Activated CD4-positive, alpha-beta T cell treated with anti-CD3 and anti-CD28 coated beads, Interleukin-2, amount 50 U/mL, for 48 hours (primary cell): ENCODE measurements around the gene ZNF83.
A peak's percentile ranks its signal among the peaks of the same experiment; 100 is the strongest.
"Not testable (repeated sequence)": the region's sequence is repeated elsewhere in the genome, so short reads cannot be mapped to it uniquely, and the experiment has no call there.

Experiments used
- DNase-seq, 2 experiments: peaks; one replicate each; pipeline ENCODE4 v3.0.0-alpha.2; 2020

The ZNF83 gene

GRCh38 chr19:52638601-52639000 lies 446 bp upstream of the ZNF83 start:
- peak in 1 of 2 experiments; percentile 8 for DNase-seq

DNA sequence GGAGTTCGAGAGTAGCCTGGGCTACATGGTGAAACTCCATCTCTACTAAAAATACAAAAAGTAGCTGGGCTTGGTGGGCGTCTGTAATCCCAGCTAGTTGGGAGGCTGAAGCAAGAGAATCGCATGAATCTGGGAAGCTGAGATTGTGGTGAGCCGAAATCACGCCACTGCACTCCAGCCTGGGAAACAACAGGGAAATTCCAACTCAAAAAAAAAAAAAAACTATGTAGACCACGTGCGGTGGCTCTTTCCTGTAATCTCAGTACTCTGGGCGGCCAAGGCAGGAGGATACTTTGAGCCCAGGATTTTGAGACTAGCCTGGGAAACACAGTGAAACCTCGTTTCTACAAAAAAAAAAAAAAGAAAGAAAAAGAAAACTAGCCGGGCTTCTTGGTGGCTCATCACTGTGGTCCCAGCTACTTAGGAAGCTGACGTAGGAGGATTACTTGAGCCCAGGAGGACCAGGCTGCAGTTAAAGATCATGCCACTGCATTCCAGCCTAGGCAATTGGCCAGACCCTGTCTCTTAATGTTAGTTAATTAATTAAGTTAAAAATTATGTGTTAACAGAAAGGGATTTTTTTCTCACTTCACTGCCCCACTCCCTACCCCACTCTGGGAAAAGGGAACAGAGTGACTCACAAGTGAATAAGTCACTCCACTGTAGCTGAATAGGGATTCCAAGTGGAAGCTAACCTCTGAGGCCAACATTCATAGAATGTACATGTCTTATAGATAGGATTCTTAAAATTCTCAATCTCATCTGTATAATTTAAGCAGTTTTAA lies 2.2 kb downstream of the ZNF83 start:
- no peak for DNase-seq

DNA sequence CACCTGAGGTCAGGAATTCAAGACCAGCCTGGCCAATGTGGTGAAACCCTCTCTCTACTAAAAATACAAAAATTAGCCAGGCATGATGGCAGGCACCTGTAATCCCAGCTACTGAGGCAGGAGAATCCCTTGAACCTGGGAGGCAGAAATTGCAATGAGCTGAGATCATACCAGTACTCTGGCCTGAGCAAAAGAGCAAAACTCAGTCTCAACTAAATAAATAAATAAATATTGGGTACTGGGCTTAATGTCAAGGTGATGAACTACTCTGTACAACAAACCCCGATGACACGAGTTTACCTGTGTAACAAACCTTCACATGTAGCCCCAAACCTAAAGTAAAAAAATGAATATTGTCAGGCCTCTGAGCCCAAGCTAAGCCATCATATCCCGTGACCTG lies 10.7 kb downstream of the ZNF83 start:
- not testable (repeated sequence) for DNase-seq

- no peak for DNase-seq
Observed at GRCh38 chr19:52626915-52627314, 11.2 kb downstream of the ZNF83 start.

DNA sequence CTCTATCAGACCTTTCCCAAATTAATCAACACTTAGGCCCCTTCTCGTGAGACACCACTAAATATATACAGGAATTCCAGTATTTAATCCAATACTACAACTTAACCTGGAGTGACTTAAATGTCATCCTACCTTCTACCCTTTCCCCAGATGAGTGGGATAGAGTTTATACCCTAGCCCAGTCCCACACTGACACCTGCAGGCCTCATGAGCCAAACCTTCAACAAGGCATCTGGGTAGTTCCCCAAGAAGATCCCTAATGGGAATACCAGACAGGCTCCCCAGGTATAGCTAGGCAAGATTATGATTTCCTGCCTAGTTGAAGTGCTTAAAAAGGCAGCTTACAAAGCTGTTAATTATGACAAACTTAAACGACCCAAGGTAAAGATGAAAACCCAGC lies 15.9 kb downstream of the ZNF83 start:
- no peak for DNase-seq

- no peak for DNase-seq
Observed at GRCh38 chr19:52621376-52621775, 16.8 kb downstream of the ZNF83 start.

GRCh38 chr19:52613299-52613906 lies 24.8 kb downstream of the ZNF83 start:
- no peak for DNase-seq

- DNase-seq: no peak
Observed at GRCh38 chr19:52603558-52604207, 34.5 kb downstream of the ZNF83 start.

DNA sequence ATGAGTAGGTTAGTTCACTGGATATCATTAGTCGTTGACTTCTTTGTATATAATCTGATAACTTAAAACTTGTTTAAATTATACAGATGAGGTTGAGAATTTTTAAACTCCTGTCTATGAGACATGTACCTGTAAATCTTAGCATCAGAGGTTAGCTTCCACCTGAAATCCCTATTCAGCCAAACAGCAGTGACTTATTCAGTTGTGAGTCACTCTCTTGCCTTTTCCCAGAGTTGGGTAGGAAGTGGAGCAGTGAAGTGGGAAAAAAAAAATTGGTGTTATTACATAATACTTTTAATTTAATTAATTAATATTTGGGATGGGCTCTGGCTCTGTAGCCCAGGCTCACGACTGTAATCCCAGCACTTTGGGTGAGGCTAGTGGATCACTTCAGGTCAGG lies 35.2 kb downstream of the ZNF83 start:
- no peak for DNase-seq

GRCh38 chr19:52601974-52602366 lies 36.2 kb downstream of the ZNF83 start:
- DNase-seq: not testable (repeated sequence)

DNA sequence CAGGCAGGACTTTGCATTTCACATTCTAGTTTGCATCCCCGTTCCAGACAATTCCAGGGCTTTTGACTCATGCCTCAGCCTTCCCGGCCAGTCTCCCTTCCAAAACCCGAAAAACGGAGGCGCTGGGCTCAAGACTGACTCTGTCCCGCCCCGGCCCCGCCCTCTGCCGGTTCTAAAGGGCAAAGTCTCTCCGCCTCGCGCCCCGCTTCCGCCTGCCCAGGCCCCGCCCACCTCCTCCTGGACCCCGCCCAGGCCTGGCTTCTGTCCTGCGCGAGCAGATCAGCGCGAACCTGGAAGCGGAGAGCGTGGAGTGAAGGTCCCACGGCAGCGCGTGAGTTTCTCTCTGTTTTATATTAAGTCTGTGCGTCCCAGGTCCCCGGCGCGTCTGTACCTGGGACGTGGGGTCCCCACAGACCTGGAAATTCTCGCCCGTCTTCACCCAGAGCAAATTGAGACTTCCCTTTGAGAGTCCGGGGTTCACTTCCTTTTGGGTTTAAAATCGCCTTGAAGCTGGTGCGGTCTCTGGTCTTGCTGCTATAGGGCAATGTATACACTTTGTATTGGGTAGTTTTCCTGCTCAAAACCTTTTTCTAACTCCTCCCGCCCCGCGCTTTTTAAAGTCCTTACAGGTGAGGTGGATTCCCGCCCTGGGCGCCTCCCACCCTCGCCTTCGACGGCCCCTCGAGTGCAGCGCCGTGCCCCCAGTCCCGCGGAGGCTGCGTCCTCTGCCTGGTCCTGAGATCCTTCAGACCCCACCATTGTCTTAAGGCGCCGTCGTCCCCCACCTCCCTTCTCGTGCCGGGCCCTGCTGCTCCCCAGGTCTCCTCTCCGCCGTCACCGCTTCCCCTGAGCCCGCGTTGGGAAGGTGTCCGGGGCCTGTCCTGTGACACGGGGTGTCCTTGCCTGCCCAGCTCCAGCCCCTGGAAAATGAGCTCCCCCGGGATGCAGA lies 36.9 kb downstream of the ZNF83 start:
- DNase-seq: peak; percentile 95 to 96

GRCh38 chr19:52600639-52601024 lies 37.5 kb downstream of the ZNF83 start:
- peak in 1 of 2 experiments; percentile 11 for DNase-seq

GRCh38 chr19:52599241-52599640 lies 38.9 kb downstream of the ZNF83 start:
- DNase-seq: no peak

- DNase-seq: not testable (repeated sequence)
Observed at GRCh38 chr19:52593441-52593840, 44.7 kb downstream of the ZNF83 start.

DNA sequence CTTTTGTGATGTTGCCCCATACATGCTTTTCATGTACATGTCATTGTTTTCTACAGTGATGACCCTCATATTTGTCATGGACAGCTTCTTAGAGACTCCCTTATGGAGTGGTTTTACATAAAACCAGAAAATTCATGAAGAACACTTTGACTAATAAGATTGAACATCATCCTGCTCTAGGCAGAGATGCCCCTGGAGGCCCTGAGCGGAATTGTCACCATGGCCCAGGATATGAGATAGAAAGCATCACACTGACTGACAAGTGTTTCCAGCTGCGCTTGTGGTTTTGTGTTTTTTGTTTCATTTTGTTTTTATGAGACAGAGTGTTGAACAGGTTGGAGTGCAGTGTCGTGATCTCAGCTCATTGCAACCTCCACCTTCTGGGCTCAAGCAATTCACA lies 45.9 kb downstream of the ZNF83 start:
- no peak for DNase-seq

DNA sequence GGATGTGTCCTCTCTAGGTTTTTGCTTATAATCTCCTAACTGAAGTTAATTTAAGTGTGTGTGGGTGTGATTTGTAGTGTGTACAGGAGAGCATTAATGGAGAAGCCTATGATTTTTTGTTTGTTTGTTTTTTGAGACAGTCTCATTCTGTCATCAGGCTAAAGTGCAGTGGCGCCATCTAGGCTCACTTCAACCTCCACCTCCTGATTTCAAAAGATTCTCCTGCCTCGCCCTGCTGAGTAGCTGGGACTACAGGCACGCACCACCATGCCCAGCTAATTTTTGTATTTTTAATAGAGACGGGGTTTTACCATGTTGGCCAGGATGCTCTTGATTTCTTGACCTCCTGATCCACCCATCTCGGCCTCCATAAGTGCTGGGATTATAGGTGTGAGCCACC lies 47.4 kb downstream of the ZNF83 start:
- no peak for DNase-seq

DNA sequence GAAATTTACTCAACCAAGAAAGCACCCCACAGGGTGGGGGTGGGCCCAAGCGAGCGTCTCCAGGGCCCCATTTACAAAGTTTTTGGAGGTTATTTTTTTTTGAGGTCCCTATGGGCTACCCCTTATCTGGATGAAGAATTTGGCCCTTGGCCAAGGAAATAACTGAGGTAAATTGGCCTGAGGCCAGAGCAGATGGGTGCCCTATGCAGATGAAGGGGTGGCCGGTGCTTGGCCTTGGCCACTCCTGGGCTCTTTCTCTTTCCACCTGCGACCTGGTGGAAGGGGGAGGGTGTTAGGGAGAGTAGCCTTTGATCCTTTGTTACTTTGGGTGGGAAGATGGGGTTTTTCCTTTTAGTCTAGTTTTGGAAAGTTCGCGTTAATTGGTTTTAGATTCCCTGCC lies 52.6 kb downstream of the ZNF83 start:
- no peak for DNase-seq

- DNase-seq: no peak
Observed at GRCh38 chr19:52584736-52585440, 53.3 kb downstream of the ZNF83 start.

DNA sequence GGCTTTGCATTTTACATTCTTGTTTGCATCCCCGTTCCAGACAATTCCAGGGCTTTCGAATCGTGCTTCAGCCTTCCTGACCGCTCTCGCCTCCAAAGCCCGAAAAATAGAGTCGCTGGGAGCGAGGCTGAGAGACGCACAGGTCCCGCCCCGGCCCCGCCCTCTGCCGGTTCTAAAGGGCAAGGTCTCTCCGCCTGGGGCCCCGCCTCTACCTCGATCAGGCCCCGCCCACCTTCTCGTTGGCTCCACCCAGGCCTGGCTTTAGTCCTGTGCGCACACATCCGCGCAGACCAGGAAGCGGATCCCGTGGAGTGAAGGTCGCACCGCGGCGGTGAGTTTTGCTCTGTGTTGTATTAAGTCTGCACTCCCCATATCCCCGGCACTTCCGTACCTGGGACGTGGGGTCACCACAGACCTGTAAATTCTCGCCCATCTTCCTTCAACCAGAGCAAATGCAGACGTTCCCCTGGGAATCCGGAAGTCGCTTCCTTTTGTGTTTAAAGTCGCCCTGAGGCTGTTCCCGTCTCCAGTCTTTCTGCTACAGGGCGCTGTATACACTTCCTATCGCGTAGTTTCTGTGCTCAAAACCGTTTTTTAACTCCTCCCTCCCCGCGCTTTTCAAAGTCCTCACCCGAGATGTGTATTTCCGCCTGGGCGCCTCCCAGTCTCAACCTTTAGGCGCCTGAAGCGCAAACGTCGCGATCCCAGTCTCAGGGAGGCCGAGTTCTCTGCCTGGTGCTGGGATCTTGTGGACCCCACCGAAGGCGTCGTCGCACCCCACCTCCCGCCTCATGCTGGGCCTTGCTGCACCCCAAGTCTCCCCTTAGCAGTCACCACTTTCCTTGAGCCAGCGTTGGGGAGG lies 67.9 kb downstream of the ZNF83 start, which contains the start of gene ZNF701:
Gene ZNF701, plus strand, starts transcription at position 288 of the 862 bp plus-strand sequence. CDS start 3,861 bp downstream, outside the sequence.
- DNase-seq: peak; percentile 95 to 96

- DNase-seq: not testable (repeated sequence)
Observed at GRCh38 chr19:52569638-52569999, 68.5 kb downstream of the ZNF83 start.

GRCh38 chr19:52567921-52568320 lies 70.2 kb downstream of the ZNF83 start:
- no peak for DNase-seq
